B cell (primary cell): Measurements from ENCODE around the gene DHRS1. TPM values are rescaled to one million over a fixed set of nuclear protein-coding genes. Genes with fewer than 3 reads are reported as not detected.
"Not testable (repeated sequence)": the region's sequence is repeated elsewhere in the genome, so short reads cannot be mapped to it uniquely, and the experiment has no call there.

ENCODE experiments used
- ATAC-seq: fragments of 200-7000 bp; cut with Tn5 transposase; one replicate; pipeline ENCODE4 v1.10.0; 2021; ENCODE audit warnings: low read depth, mild to moderate bottlenecking, moderate number of reproducible peaks, moderate library complexity
- CTCF ChIA-PET: fragments of 350-600 bp; sonication (Branson Sonifier 250); formaldehyde crosslinking; loops from one replicate; lab custom pipeline; 2021; ENCODE audit warnings: antibody characterized with exemption, inconsistent platforms; lab: Charles Lee
- POLR2A ChIA-PET: fragments of 350-600 bp; sonication (Branson Sonifier 250); formaldehyde crosslinking; loops from one replicate; lab custom pipeline; 2021; ENCODE audit warnings: antibody characterized with exemption; lab: Charles Lee
- DNase-seq: peaks from one replicate; pipeline ENCODE4 v3.0.0; 2013
- H2AFZ ChIP-seq: 2 replicates; pipeline ENCODE4 v1.6.1; 2012; ENCODE audit warnings: mild to moderate bottlenecking, low read depth, low read length; ENCODE audit not compliant: insufficient read depth, poor library complexity, severe bottlenecking
- H3K27ac ChIP-seq, 2 donors: 1 replicate in 1 of 2; 2 replicates in 1 of 2; pipeline ENCODE4 v1.5.1; 2012 to 2013; ENCODE audit warnings: low read length in 2 of 2, mild to moderate bottlenecking in 2 of 2, moderate library complexity in 1 of 2
- H3K27me3 ChIP-seq, 4 experiments: fragments of 200-600 bp in 1 of 4; sonication (generic) in 1 of 4; replicated peaks in 1 of 4; 1 replicate in 2 of 4; 2 replicates in 2 of 4; pipeline versions ENCODE4 v1.6.1 to v1.7.0; 2013 to 2016; ENCODE audit warnings: low read length in 3 of 4, mild to moderate bottlenecking in 2 of 4, mixed read lengths in 1 of 4, moderate library complexity in 1 of 4; ENCODE audit not compliant: insufficient read depth in 4 of 4, control insufficient read depth in 3 of 4; ENCODE audit errors: control extremely low read depth in 1 of 4
- H3K36me3 ChIP-seq, 2 experiments: replicated peaks in 1 of 2; 1 replicate in 1 of 2; 2 replicates in 1 of 2; pipeline versions ENCODE4 v1.6.1 to v1.7.1; 2013; ENCODE audit warnings: low read length in 1 of 2; ENCODE audit not compliant: insufficient read depth in 2 of 2, control insufficient read depth in 1 of 2; ENCODE audit errors: control extremely low read depth in 1 of 2, extremely low read depth in 1 of 2
- H3K4me1 ChIP-seq, 2 donors: fragments of 200-600 bp in 1 of 2; sonication (generic) in 1 of 2; 1 replicate in 1 of 2; 2 replicates in 1 of 2; pipeline versions ENCODE4 v1.5.1 to v1.6.1; 2013 to 2017; ENCODE audit warnings: low read length in 2 of 2; ENCODE audit not compliant: control insufficient read depth in 2 of 2, insufficient read depth in 2 of 2
- H3K4me2 ChIP-seq: replicated peaks from 2 replicates; pipeline ENCODE3; 2012; ENCODE audit warnings: mild to moderate bottlenecking, low read depth, low read length; ENCODE audit not compliant: poor library complexity, severe bottlenecking
- H3K4me3 ChIP-seq, 5 experiments: fragments of 200-600 bp in 1 of 5; sonication (generic) in 1 of 5; 1 replicate in 3 of 5; 2 replicates in 2 of 5; pipeline versions ENCODE4 v1.5.1 to v1.7.0; 2011 to 2016; ENCODE audit warnings: low read length in 4 of 5, mild to moderate bottlenecking in 4 of 5, low read depth in 2 of 5, control low read depth in 1 of 5, moderate library complexity in 1 of 5; ENCODE audit not compliant: insufficient read depth in 1 of 5; ENCODE audit errors: control extremely low read depth in 1 of 5, extremely low read depth in 1 of 5
- H3K79me2 ChIP-seq: fragments of 200-600 bp; sonication (generic); one replicate; pipeline ENCODE4 v1.6.0; 2016; ENCODE audit warnings: low read length; ENCODE audit not compliant: control insufficient read depth, insufficient read depth
- H3K9ac ChIP-seq: fragments of 200-600 bp; sonication (generic); 2 replicates; pipeline ENCODE4 v1.6.1; 2017; ENCODE audit warnings: mild to moderate bottlenecking, low read length, moderate library complexity
- H3K9me3 ChIP-seq, 3 donors: one replicate each; pipeline versions ENCODE4 v1.6.1 to v1.7.1; 2013; ENCODE audit warnings: low read length in 2 of 3; ENCODE audit not compliant: control insufficient read depth in 2 of 3, insufficient read depth in 1 of 3; ENCODE audit errors: control extremely low read depth in 1 of 3
- H4K20me1 ChIP-seq: 2 replicates; pipeline ENCODE4 v1.6.0; 2012; ENCODE audit warnings: mild to moderate bottlenecking, low read length; ENCODE audit not compliant: insufficient read depth, control insufficient read depth, poor library complexity, severe bottlenecking
- H3K27ac Mint-ChIP-seq: one replicate; pipeline ENCODE4 v1.8.0; 2021; ENCODE audit warnings: mixed read lengths
- H3K27me3 Mint-ChIP-seq: one replicate; pipeline ENCODE4 v1.8.0; 2021; ENCODE audit warnings: mixed read lengths
- H3K4me1 Mint-ChIP-seq: one replicate; pipeline ENCODE4 v1.8.0; 2021; ENCODE audit warnings: mixed read lengths
- H3K4me3 Mint-ChIP-seq: one replicate; pipeline ENCODE4 v1.8.0; 2021; ENCODE audit warnings: mixed read lengths
- H3K9me3 Mint-ChIP-seq: one replicate; pipeline ENCODE4 v1.8.0; 2022; ENCODE audit warnings: mixed read lengths; ENCODE audit not compliant: insufficient read depth
- CTCF ChIP-seq: fragments of 200-600 bp; IDR thresholded peaks from one replicate; pipeline ENCODE4 v1.8.0; 2022; ENCODE audit warnings: antibody characterized with exemption, mild to moderate bottlenecking
- EZH2 ChIP-seq: IDR thresholded peaks from 2 replicates; pipeline ENCODE4 v1.6.1; 2012; ENCODE audit warnings: borderline replicate concordance, low read depth, mild to moderate bottlenecking, moderate library complexity, low read length; ENCODE audit not compliant: insufficient read depth, poor library complexity, severe bottlenecking
- WGBS: methylation state at CpG from one replicate; pipeline ENCODE4 v1.1.5; 2013; ENCODE audit warnings: missing lambda C conversion rate; ENCODE audit not compliant: insufficient coverage; 5-methylcytosine and 5-hydroxymethylcytosine counted together
- intact Hi-C: fragments of 100-400 bp; cut with micrococcal nuclease; formaldehyde crosslinking; loops from one replicate; pipeline ENCODE4 v1.10.0; 2022
- polyA plus RNA-seq: library from polyadenylated mRNA; depleted of rRNA; stranded (reverse); fragments of >200 nt; gene quantifications from 2 replicates; pipeline ENCODE4 v1.2.3, GENCODE V29; 2012
- total RNA-seq, 2 donors: library from RNA; stranded (reverse); fragments of 120-200 nt in 1 of 2; gene quantifications; 1 replicate in 1 of 2; 2 replicates in 1 of 2; pipeline versions ENCODE4 v1.2.3 to v1.2.4, GENCODE V29; 2013 to 2022

Gene DHRS1
- total and polyA plus RNA-seq, 2 donors (not counting 1 experiment from before 2014, with no cell fraction given) = 42.7 to 76.9 TPM

- not testable (repeated sequence) for H3K9me3 Mint-ChIP-seq
- 97% methylated on average over 11 of the region's 11 CpGs for WGBS
Measured at GRCh38 chr14:24245350-24245749, 54.2 kb downstream of the DHRS1 start.

DNA sequence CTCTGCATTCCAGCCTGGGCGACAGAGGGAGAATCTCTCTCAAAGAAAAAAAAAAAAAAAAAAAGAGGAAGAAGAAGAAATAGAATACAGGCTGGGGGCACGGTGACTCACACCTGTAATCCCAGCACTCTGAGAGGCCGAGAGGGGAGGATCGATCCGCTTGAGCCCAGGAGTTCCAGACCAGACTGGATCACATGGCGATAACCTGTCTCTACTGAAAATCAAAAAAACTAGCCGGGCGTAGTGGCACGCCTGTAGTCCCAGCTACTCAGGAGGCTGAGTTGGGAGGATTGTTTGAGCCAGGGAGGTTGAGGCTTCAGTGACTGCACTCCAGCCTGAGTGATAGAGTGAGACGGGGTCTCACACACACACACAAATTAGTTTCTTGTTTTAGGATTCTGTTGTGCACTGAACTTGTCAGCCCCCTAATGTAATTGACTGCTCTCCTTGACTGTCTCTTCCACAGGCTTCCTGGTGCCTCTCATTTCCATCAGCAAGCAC is 56.2 kb downstream of the DHRS1 start:
- DNase-seq (no peak), ATAC-seq (no peak)
- WGBS = 40% methylated on average over 3 of the region's 10 CpGs
- H3K4me1 Mint-ChIP-seq = peaks cover 57% of the 10 kb centered on the region
- Histone ChIP-seq H3K36me3 (peaks cover 2 to 29% of the 10 kb centered on the region in 2 experiments), H2AFZ (peak overlapping the region; percentile 82), H4K20me1 (peaks cover 38% of the 10 kb centered on the region), H3K79me2 (peaks cover 34% of the 10 kb centered on the region), H3K27ac (peak overlapping the region; percentile 98 to 100), H3K4me3 (peak overlapping the region; percentile 3 to 91 (median 88)), H3K27me3 (no peaks in the 10 kb centered on the region), H3K9ac (peak overlapping the region; percentile 90), H3K9me3 (no peaks in the 10 kb centered on the region), H3K4me2 (peak overlapping the region; percentile 94), H3K4me1 (peaks cover 49 to 54% of the 10 kb centered on the region in 2 donors)
- intact Hi-C loops = loop anchor here (1.0 to 10.0 kb wide), 4 partner anchors 35 to 229 kb away; no protein-coding TSS in a partner anchor
- H3K27ac Mint-ChIP-seq = peak overlapping the region; percentile 100
- no peaks in the 10 kb centered on the region for H3K9me3 Mint-ChIP-seq
- peak overlapping the region; percentile 98 for H3K4me3 Mint-ChIP-seq
- TF ChIP-seq EZH2 = no peak
- no peak for TF ChIP-seq CTCF
- ChIA-PET POLR2A (interaction anchor here (0.7 to 3.7 kb wide), 20 partner anchors 11 to 190 kb away, joined by 3 to 51 read pairs (median 8); partner anchors contain the start of genes CBLN3, CHMP4A, DHRS1 and GMPR2), CTCF (interaction anchor here (0.9 to 8.8 kb wide), 28 partner anchors 8 to 199 kb away, joined by 3 to 254 read pairs (median 12); partner anchors contain the start of genes ADCY4, CBLN3, CHMP4A and CIDEB)
- no peaks in the 10 kb centered on the region for H3K27me3 Mint-ChIP-seq

More at GRCh38 chr14:24245350-24245749, 54.2 kb downstream of the DHRS1 start:
- H3K27me3 Mint-ChIP-seq, H3K27me3 ChIP-seq, ATAC-seq, H3K36me3 ChIP-seq, H3K9me3 ChIP-seq, H3K27ac ChIP-seq, H3K9ac ChIP-seq, H3K4me3 Mint-ChIP-seq, H3K27ac Mint-ChIP-seq, H3K4me3 ChIP-seq, H3K4me2 ChIP-seq, DNase-seq, H2AFZ ChIP-seq: not testable (repeated sequence)
- peaks cover 32 to 38% of the 10 kb centered on the region in 2 donors for H3K4me1 ChIP-seq
- peaks cover 18% of the 10 kb centered on the region for H3K79me2 ChIP-seq
- POLR2A ChIA-PET = interaction anchor here (0.7 kb wide), 1 partner anchor 58 kb away, joined by 4 read pairs; no protein-coding TSS in a partner anchor
- peaks cover 38% of the 10 kb centered on the region for H3K4me1 Mint-ChIP-seq
- CTCF ChIA-PET = interaction anchor here (0.8 to 8.8 kb wide), 5 partner anchors 54 to 186 kb away, joined by 3 to 254 read pairs (median 48); partner anchors contain the start of genes ADCY4, CBLN3, CIDEB and DHRS1
- intact Hi-C loops = loop anchor here (10.0 kb wide), 1 partner anchor 231 kb away; no protein-coding TSS in a partner anchor
- H4K20me1 ChIP-seq = peaks cover 18% of the 10 kb centered on the region
